GM23338 (cell line): ENCODE measurements around the gene ITPR2. TPM values are rescaled to one million over a fixed set of nuclear protein-coding genes. Genes with fewer than 3 reads are reported as not detected.

Experiments
- CREB1 ChIP-seq: fragments of 250-450 bp; sonication (Bioruptor Pico); IDR thresholded peaks from 2 replicates; pipeline ENCODE4 v1.5.0; 2020; ENCODE audit warnings: low read depth, mild to moderate bottlenecking, moderate library complexity
- CTCF ChIP-seq, 2 experiments: fragments of 200-600 bp in 1 of 2; sonication (generic) in 1 of 2; conservative IDR thresholded peaks; 2 replicates each; pipeline versions ENCODE4 v1.5.1 to v1.6.1; 2016 to 2017; ENCODE audit warnings: antibody characterized with exemption in 2 of 2, low read depth in 2 of 2, mild to moderate bottlenecking in 2 of 2, moderate library complexity in 1 of 2
- ETS1 ChIP-seq: IDR thresholded peaks from 2 replicates; pipeline ENCODE4 v1.6.1; 2016; ENCODE audit warnings: antibody characterized with exemption
- EZH2 ChIP-seq: fragments of 200-600 bp; sonication (generic); IDR thresholded peaks from one replicate; pipeline ENCODE4 v1.8.0; 2017; ENCODE audit warnings: antibody characterized with exemption, mild to moderate bottlenecking, low read depth; ENCODE audit not compliant: unreplicated experiment
- EZH2phosphoT487 ChIP-seq: fragments of 200-600 bp; sonication (generic); IDR thresholded peaks from one replicate; pipeline ENCODE4 v1.8.1; 2018; ENCODE audit warnings: antibody characterized with exemption; ENCODE audit not compliant: unreplicated experiment
- JUNB ChIP-seq: IDR thresholded peaks from one replicate; pipeline ENCODE4 v1.6.1; 2016; ENCODE audit warnings: antibody characterized with exemption; ENCODE audit not compliant: unreplicated experiment
- NANOG ChIP-seq: IDR thresholded peaks from 2 replicates; pipeline ENCODE4 v1.6.1; 2016; ENCODE audit warnings: antibody characterized with exemption, borderline replicate concordance
- POLR2AphosphoS5 ChIP-seq: IDR thresholded peaks from 2 replicates; pipeline ENCODE4 v1.6.1; 2016; ENCODE audit warnings: antibody characterized with exemption, low read depth
- STAT1 ChIP-seq: IDR thresholded peaks from one replicate; pipeline ENCODE4 v1.6.1; 2016; ENCODE audit warnings: antibody characterized with exemption; ENCODE audit not compliant: unreplicated experiment
- ZNF114 ChIP-seq: fragments of 250-450 bp; sonication (Bioruptor Pico); IDR thresholded peaks from 2 replicates; pipeline ENCODE4 v1.5.0; 2020; ENCODE audit warnings: mild to moderate bottlenecking, moderate library complexity
- ZNF331 ChIP-seq: fragments of 250-450 bp; sonication (Bioruptor Pico); IDR thresholded peaks from 2 replicates; pipeline ENCODE4 v1.5.0; 2020; ENCODE audit warnings: low read depth, mild to moderate bottlenecking, moderate library complexity
- ZNF462 ChIP-seq: fragments of 250-450 bp; sonication (Bioruptor Pico); IDR thresholded peaks from 2 replicates; pipeline ENCODE4 v1.5.0; 2020; ENCODE audit warnings: mild to moderate bottlenecking, moderate library complexity
- polyA plus RNA-seq: library from polyadenylated mRNA; unstranded; fragments of >200 nt; fragmentation: Nextera tagmentation; extraction: Ambion mirVana; gene quantifications from 2 replicates; pipeline ENCODE4 v1.2.1, GENCODE V29; 2016
- total RNA-seq: library from RNA; depleted of rRNA; stranded (reverse); fragments of >200 nt; shearing (Covaris generic); gene quantifications from 2 replicates; pipeline ENCODE4 v1.2.3, GENCODE V29; 2014

ITPR2 gene
- total and polyA plus RNA-seq, 2 experiments from 2014 or later = 44.5 to 65.2 TPM

- TF ChIP-seq ZNF462 (CRISPR knock-in tag) (no peak), CREB1 (CRISPR knock-in tag) (no peak), STAT1 (no peak), EZH2phosphoT487 (no peak), ETS1 (no peak), CTCF (conservative IDR thresholded peaks at IDR 0.05; ENCODE audit: low read depth in 2 of 2) (no peak), POLR2AphosphoS5 (no peak), ZNF331 (CRISPR knock-in tag) (no peak), EZH2 (no peak), ZNF114 (CRISPR knock-in tag) (no peak), JUNB (no peak), NANOG (no peak)
Observed at GRCh38 chr12:26358651-26359050, 474.3 kb downstream of the ITPR2 start (continued).
